OCI-LY3 (cell line): Measurements from ENCODE around the gene CES4A.

Experiments used
- H2AFZ ChIP-seq: fragments of 200-600, 300-600 bp; shearing (Covaris generic); 2 replicates; pipeline ENCODE4 v1.6.0; 2014; ENCODE audit warnings: antibody characterized with exemption, low read depth, low read length
- H3K27ac ChIP-seq: fragments of 200-600, 300-600 bp; sonication (generic); 2 replicates; pipeline ENCODE4 v1.5.1; 2014; ENCODE audit warnings: mild to moderate bottlenecking, low read length, moderate library complexity, mixed read lengths
- H3K27me3 ChIP-seq: fragments of 200-600, 300-600 bp; sonication (generic); 2 replicates; pipeline ENCODE4 v1.6.1; 2014; ENCODE audit warnings: low read depth, low read length, mixed read lengths
- H3K36me3 ChIP-seq: fragments of 200-600, 300-600 bp; sonication (generic); replicated peaks from 2 replicates; pipeline ENCODE3; 2014; ENCODE audit warnings: low read depth, low read length, mixed read lengths
- H3K4me1 ChIP-seq: fragments of 300-600, 200-600 bp; sonication (generic); 2 replicates; pipeline ENCODE4 v1.6.1; 2014; ENCODE audit warnings: low read length, mixed read lengths
- H3K4me2 ChIP-seq: fragments of 200-600, 300-600 bp; sonication (generic); 2 replicates; pipeline ENCODE4 v1.6.1; 2014; ENCODE audit warnings: low read length, mixed read lengths
- H3K4me3 ChIP-seq: fragments of 300-600, 200-600 bp; sonication (generic); 2 replicates; pipeline ENCODE4 v1.5.1; 2014; ENCODE audit warnings: antibody characterized with exemption, mild to moderate bottlenecking, low read length, moderate library complexity
- H3K79me2 ChIP-seq: fragments of 300-600, 200-600 bp; shearing (Covaris generic); 2 replicates; pipeline ENCODE4 v1.6.1; 2014; ENCODE audit warnings: mild to moderate bottlenecking, low read length, mixed read lengths
- H3K9ac ChIP-seq: fragments of 300-600, 200-600 bp; shearing (Covaris generic); 2 replicates; pipeline ENCODE4 v1.6.0; 2014; ENCODE audit warnings: mild to moderate bottlenecking, low read length, moderate library complexity
- H3K9me3 ChIP-seq: fragments of 200-600, 300-600 bp; shearing (Covaris generic); 2 replicates; pipeline ENCODE4 v1.6.1; 2014; ENCODE audit warnings: low read length, mixed read lengths; ENCODE audit not compliant: insufficient read depth
- H4K20me1 ChIP-seq: fragments of 200-600, 300-600 bp; sonication (generic); 2 replicates; pipeline ENCODE4 v1.6.1; 2016; ENCODE audit warnings: low read length, mixed read lengths; ENCODE audit not compliant: insufficient read depth
- EZH2phosphoT487 ChIP-seq: fragments of 200-600 bp; shearing (Covaris generic); IDR thresholded peaks from 2 replicates; pipeline ENCODE4 v1.6.1; 2018; ENCODE audit warnings: antibody characterized with exemption, mixed run types, low read depth
- TF ChIP-seq, protein P1 (sequence below): fragments of 200-600, 300-600 bp; sonication (generic); IDR thresholded peaks from 2 replicates; pipeline ENCODE4 v1.5.1; 2014; ENCODE audit warnings: antibody characterized with exemption, low read length, low read depth

CES4A gene

DNA sequence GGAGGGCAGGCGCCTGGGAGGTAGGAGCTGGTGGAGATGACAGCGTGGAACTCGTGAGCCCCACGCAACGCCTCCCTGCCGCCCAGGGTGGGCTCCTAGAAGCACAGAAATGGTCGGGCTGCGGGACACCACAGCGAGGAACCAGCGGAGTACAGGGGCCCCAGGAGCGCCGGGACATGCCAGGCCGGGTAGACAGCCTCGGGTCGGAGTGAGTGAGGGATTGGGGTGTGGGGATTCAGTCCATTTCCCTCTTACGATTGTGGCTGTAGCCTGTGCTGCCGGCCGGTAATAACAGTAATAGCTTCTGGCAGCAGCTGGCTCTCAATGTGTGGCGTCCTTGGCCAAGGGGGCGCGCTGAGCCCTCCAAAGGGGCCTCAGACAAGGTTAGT lies 39.6 kb upstream of the CES4A start:
- no peaks in the 10 kb centered on the region for H4K20me1 ChIP-seq
- peak overlapping the region; percentile 80 for H3K4me2 ChIP-seq
- no peaks in the 10 kb centered on the region for H3K36me3 ChIP-seq
- TF ChIP-seq EZH2phosphoT487 = no peak
- TF ChIP-seq, protein P1, sequence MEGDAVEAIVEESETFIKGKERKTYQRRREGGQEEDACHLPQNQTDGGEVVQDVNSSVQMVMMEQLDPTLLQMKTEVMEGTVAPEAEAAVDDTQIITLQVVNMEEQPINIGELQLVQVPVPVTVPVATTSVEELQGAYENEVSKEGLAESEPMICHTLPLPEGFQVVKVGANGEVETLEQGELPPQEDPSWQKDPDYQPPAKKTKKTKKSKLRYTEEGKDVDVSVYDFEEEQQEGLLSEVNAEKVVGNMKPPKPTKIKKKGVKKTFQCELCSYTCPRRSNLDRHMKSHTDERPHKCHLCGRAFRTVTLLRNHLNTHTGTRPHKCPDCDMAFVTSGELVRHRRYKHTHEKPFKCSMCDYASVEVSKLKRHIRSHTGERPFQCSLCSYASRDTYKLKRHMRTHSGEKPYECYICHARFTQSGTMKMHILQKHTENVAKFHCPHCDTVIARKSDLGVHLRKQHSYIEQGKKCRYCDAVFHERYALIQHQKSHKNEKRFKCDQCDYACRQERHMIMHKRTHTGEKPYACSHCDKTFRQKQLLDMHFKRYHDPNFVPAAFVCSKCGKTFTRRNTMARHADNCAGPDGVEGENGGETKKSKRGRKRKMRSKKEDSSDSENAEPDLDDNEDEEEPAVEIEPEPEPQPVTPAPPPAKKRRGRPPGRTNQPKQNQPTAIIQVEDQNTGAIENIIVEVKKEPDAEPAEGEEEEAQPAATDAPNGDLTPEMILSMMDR = no peak
- H2AFZ ChIP-seq = no peak overlapping the region
- H3K79me2 ChIP-seq = no peaks in the 10 kb centered on the region
- H3K27me3 ChIP-seq = peaks cover 5% of the 10 kb centered on the region; the same call in 1 of the 2 replicates
- no peak overlapping the region for H3K9ac ChIP-seq
- no peak overlapping the region for H3K4me3 ChIP-seq
- no peak overlapping the region for H3K27ac ChIP-seq
- H3K9me3 ChIP-seq = no peaks in the 10 kb centered on the region
- H3K4me1 ChIP-seq = peaks cover 11% of the 10 kb centered on the region

DNA sequence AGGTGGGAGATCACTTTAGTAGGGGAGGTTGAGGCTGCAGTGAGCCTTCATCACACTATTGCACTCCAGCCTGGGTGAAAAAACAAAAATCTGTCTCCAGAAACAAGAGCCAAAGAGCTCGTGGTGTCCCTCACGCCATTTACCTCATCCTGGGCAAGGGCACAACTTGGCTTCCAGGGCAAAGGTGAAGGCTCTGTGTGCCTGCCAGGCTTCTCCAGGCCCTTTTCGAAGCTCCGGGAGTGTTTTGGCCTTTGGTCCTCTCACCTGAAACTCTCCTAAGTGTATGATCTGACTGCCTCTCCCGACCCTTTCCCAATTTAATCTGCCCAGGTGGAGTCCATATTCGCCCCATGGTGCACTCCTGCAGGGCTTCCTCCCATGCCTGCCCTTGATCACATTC lies 38.9 kb upstream of the CES4A start:
- peaks cover 5% of the 10 kb centered on the region; the same call in 1 of the 2 replicates for H3K27me3 ChIP-seq
- TF ChIP-seq, protein P1 = no peak
- TF ChIP-seq EZH2phosphoT487 = no peak
- H3K4me1 ChIP-seq = peaks cover 11% of the 10 kb centered on the region
- H4K20me1 ChIP-seq = no peaks in the 10 kb centered on the region
- no peak overlapping the region for H3K4me2 ChIP-seq
- no peak overlapping the region for H2AFZ ChIP-seq
- no peak overlapping the region for H3K9ac ChIP-seq
- H3K36me3 ChIP-seq = no peaks in the 10 kb centered on the region
- no peak overlapping the region for H3K27ac ChIP-seq
- H3K9me3 ChIP-seq = no peaks in the 10 kb centered on the region
- H3K79me2 ChIP-seq = no peaks in the 10 kb centered on the region
- H3K4me3 ChIP-seq = no peak overlapping the region

DNA sequence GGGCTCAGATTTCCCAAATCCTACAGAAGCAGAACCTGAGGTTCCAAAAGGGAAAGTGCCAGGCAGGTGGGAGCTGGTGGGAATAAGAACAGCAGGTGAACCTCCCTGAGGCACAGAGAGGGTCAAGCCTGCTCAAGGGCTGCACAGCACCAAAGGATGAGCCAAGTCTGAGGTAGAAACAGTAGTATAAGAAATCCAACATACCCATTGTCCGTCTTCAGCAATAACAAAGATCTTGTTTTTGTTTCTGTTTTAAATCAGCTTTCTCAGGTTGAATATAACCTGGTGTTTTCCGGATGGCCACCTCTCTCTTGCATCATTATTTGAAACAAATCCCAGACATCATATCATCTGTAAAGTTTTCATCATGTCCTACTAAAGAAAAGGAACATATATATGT lies 38.0 kb upstream of the CES4A start:
- Histone ChIP-seq H3K27ac (no peak overlapping the region), H3K9me3 (no peaks in the 10 kb centered on the region), H3K4me1 (peaks cover 11% of the 10 kb centered on the region), H4K20me1 (no peaks in the 10 kb centered on the region), H3K27me3 (peaks cover 5% of the 10 kb centered on the region; the same call in 1 of the 2 replicates), H3K9ac (no peak overlapping the region), H3K79me2 (no peaks in the 10 kb centered on the region), H3K4me2 (peak overlapping the region; percentile 34), H3K36me3 (no peaks in the 10 kb centered on the region), H3K4me3 (no peak overlapping the region), H2AFZ (no peak overlapping the region)
- no peak for TF ChIP-seq EZH2phosphoT487
- TF ChIP-seq, protein P1 = no peak

DNA sequence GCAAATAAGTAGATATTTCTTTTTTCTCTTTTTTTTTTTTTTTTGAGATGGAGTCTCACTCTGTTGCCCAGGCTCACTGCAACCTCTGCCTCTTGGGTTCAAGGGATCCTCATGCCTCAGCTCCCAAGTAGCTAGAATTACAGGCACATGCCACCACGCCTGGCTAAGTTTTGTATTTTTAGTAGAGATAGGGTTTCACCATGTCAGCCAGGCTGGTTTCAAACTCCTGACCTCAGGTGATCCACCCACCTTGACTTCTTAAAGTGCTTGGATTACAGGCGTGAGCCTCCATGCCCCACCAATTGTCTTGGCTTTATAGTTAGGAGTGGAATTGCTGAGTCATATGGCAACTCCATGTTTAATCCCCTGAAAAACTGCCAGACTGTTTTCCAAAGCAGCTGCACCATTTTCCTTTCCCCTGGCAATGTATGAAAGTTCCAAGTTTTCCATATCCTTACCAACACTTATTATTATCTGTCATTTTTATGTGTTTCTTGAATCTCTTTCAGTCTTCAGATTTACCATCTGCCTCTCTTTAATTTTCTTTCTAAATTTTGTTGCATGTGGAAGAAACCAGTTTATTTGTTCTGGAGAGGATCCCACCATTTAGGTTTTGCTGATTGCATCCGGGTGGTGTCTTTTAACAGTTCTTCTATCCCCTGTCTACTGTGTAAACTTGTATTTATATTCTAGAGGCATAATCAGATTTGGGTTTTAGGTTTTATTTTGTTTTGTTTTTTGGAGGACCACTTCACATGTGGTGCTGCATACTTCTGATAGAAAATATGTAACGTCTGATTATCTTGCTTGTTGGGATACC lies 37.2 kb upstream of the CES4A start:
- no peaks in the 10 kb centered on the region for H3K79me2 ChIP-seq
- H3K4me1 ChIP-seq = peaks cover 11% of the 10 kb centered on the region
- H3K4me3 ChIP-seq = no peak overlapping the region
- H3K9ac ChIP-seq = no peak overlapping the region
- no peak overlapping the region for H2AFZ ChIP-seq
- peaks cover 5% of the 10 kb centered on the region; the same call in 1 of the 2 replicates for H3K27me3 ChIP-seq
- H3K9me3 ChIP-seq = no peaks in the 10 kb centered on the region
- no peaks in the 10 kb centered on the region for H4K20me1 ChIP-seq
- H3K27ac ChIP-seq = no peak overlapping the region
- no peak for TF ChIP-seq EZH2phosphoT487
- TF ChIP-seq, protein P1 = no peak
- H3K4me2 ChIP-seq = no peak overlapping the region
- H3K36me3 ChIP-seq = no peaks in the 10 kb centered on the region
